8988T (cell line): Measurements from ENCODE around the gene MAST2.
"Not testable (repeated sequence)": the region's sequence is repeated elsewhere in the genome, so short reads cannot be mapped to it uniquely, and the experiment has no call there.

Experiments
- DNase-seq: peaks from one replicate; pipeline ENCODE4 v3.0.0; 2011

MAST2 gene

GRCh38 chr1:45906883-45907282, 103.5 kb downstream of the MAST2 start:
- DNase-seq = no peak

GRCh38 chr1:45908611-45909140, 105.3 kb downstream of the MAST2 start:
- DNase-seq = no peak

GRCh38 chr1:45911634-45912033, 108.2 kb downstream of the MAST2 start:
- DNase-seq = no peak

- DNase-seq = no peak
Observed at GRCh38 chr1:45913183-45913683, 109.8 kb downstream of the MAST2 start.

- DNase-seq = no peak
Observed at GRCh38 chr1:45913731-45914501, 110.5 kb downstream of the MAST2 start.

- DNase-seq = no peak
Observed at GRCh38 chr1:45914836-45915235, 111.4 kb downstream of the MAST2 start.

- no peak for DNase-seq
Observed at GRCh38 chr1:45922374-45922773, 119.0 kb downstream of the MAST2 start.

GRCh38 chr1:45922813-45923212, 119.4 kb downstream of the MAST2 start:
- no peak for DNase-seq

GRCh38 chr1:45923343-45923742, 119.9 kb downstream of the MAST2 start:
- no peak for DNase-seq

GRCh38 chr1:45924736-45925135, 121.3 kb downstream of the MAST2 start:
- DNase-seq = no peak

- no peak for DNase-seq
Observed at GRCh38 chr1:45925728-45926287, 122.4 kb downstream of the MAST2 start.

- DNase-seq = no peak
Observed at GRCh38 chr1:45926330-45926729, 122.9 kb downstream of the MAST2 start.

GRCh38 chr1:45927231-45927915, 124.0 kb downstream of the MAST2 start:
- not testable (repeated sequence) for DNase-seq

GRCh38 chr1:45928486-45929205, 125.2 kb downstream of the MAST2 start:
- DNase-seq = no peak

- DNase-seq = no peak
Observed at GRCh38 chr1:45929257-45929687, 125.9 kb downstream of the MAST2 start.

GRCh38 chr1:45930258-45931150, 127.1 kb downstream of the MAST2 start:
- no peak for DNase-seq

GRCh38 chr1:45932205-45932604, 128.8 kb downstream of the MAST2 start:
- DNase-seq = not testable (repeated sequence)

- no peak for DNase-seq
Observed at GRCh38 chr1:45934947-45935346, 131.5 kb downstream of the MAST2 start.

GRCh38 chr1:45938029-45938428, 134.6 kb downstream of the MAST2 start:
- DNase-seq = no peak

GRCh38 chr1:45942411-45942810, 139.0 kb downstream of the MAST2 start:
- no peak for DNase-seq

GRCh38 chr1:45943185-45943584, 139.8 kb downstream of the MAST2 start:
- DNase-seq = no peak

GRCh38 chr1:45945426-45945825, 142.0 kb downstream of the MAST2 start:
- DNase-seq = no peak
